Measurements from ENCODE around the gene CHAMP1.

The CHAMP1 gene

GRCh38 chr13:114314074-114314912 lies at the start of gene CHAMP1:
Gene CHAMP1 (plus strand): TSS chr13:114314503. CDS start chr13:114323843, 9,340 bp downstream.
- no peak for TF ChIP-seq CTCF (IDR thresholded peaks at IDR 0.05; ENCODE audit: low read depth, low read length, missing control alignments)
- peak within 1 kb of the TSS; percentile 93 for H3K4me3 ChIP-seq (ENCODE audit: low read depth, low read length)
- peak; percentile 85 for DNase-seq (ENCODE audit: low read depth)

- no peak for DNase-seq (ENCODE audit: low read depth)
- H3K4me3 ChIP-seq (ENCODE audit: low read depth, low read length) = no peak overlapping the region
- no peak for TF ChIP-seq CTCF (IDR thresholded peaks at IDR 0.05; ENCODE audit: low read depth, low read length, missing control alignments)
Observed at GRCh38 chr13:114264886-114265611, 49.3 kb upstream of the CHAMP1 start.

GRCh38 chr13:114266241-114266640 lies 48.1 kb upstream of the CHAMP1 start:
- no peak for TF ChIP-seq CTCF (IDR thresholded peaks at IDR 0.05; ENCODE audit: low read depth, low read length, missing control alignments)
- no peak for DNase-seq (ENCODE audit: low read depth)
- no peak overlapping the region for H3K4me3 ChIP-seq (ENCODE audit: low read depth, low read length)

GRCh38 chr13:114268344-114269280 lies 45.7 kb upstream of the CHAMP1 start:
- TF ChIP-seq CTCF (IDR thresholded peaks at IDR 0.05; ENCODE audit: low read depth, low read length, missing control alignments) = no peak
- DNase-seq (ENCODE audit: low read depth) = no peak

GRCh38 chr13:114269281-114269770 lies 45.0 kb upstream of the CHAMP1 start:
- DNase-seq (ENCODE audit: low read depth) = no peak
- TF ChIP-seq CTCF (IDR thresholded peaks at IDR 0.05; ENCODE audit: low read depth, low read length, missing control alignments) = no peak
- no peak overlapping the region for H3K4me3 ChIP-seq (ENCODE audit: low read depth, low read length)

More at GRCh38 chr13:114268344-114269280, 45.7 kb upstream of the CHAMP1 start:
- H3K4me3 ChIP-seq (ENCODE audit: low read depth, low read length) = no peak overlapping the region

- no peak overlapping the region for H3K4me3 ChIP-seq (ENCODE audit: low read depth, low read length)
- DNase-seq (ENCODE audit: low read depth) = no peak
- no peak for TF ChIP-seq CTCF (IDR thresholded peaks at IDR 0.05; ENCODE audit: low read depth, low read length, missing control alignments)
Observed at GRCh38 chr13:114272977-114273376, 41.3 kb upstream of the CHAMP1 start.
